Mesendoderm (in vitro differentiated cells): ENCODE data around the gene ATXN7L1.
A peak's percentile ranks its signal among the peaks of the same experiment; 100 is the strongest.

Source experiments
- DNase-seq: peaks from one replicate; pipeline ENCODE4 v3.0.0; 2013
- H2AK5ac ChIP-seq: 2 replicates; pipeline ENCODE4 v1.6.1; 2013; ENCODE audit warnings: low read length, inconsistent platforms
- H2BK120ac ChIP-seq: 2 replicates; pipeline ENCODE4 v1.6.1; 2013; ENCODE audit warnings: low read depth, mild to moderate bottlenecking, low read length, moderate library complexity, mixed read lengths
- H2BK15ac ChIP-seq: replicated peaks from 2 replicates; pipeline ENCODE4 v1.6.1; 2013; ENCODE audit warnings: low read depth, mild to moderate bottlenecking, moderate library complexity
- H2BK5ac ChIP-seq: 2 replicates; pipeline ENCODE4 v1.6.1; 2013; ENCODE audit warnings: low read length, inconsistent platforms
- H3K18ac ChIP-seq: 2 replicates; pipeline ENCODE4 v1.6.1; 2013; ENCODE audit warnings: mild to moderate bottlenecking, low read length, mixed read lengths
- H3K23ac ChIP-seq: one replicate; pipeline ENCODE4 v1.6.1; 2013; ENCODE audit warnings: low read length
- H3K27ac ChIP-seq: 2 replicates; pipeline ENCODE4 v1.5.1; 2013; ENCODE audit warnings: low read depth, mild to moderate bottlenecking, inconsistent platforms, low read length, moderate library complexity
- H3K27me3 ChIP-seq: 2 replicates; pipeline ENCODE4 v1.6.1; 2013; ENCODE audit warnings: low read length, control low read depth, mild to moderate bottlenecking, inconsistent platforms; ENCODE audit not compliant: insufficient read depth, poor library complexity
- H3K36me3 ChIP-seq: 2 replicates; pipeline ENCODE4 v1.6.1; 2013; ENCODE audit warnings: low read length, inconsistent platforms; ENCODE audit not compliant: control insufficient read depth, insufficient read depth
- H3K4ac ChIP-seq: one replicate; pipeline ENCODE4 v1.6.1; 2013; ENCODE audit warnings: low read depth, mild to moderate bottlenecking, low read length, moderate library complexity
- H3K4me1 ChIP-seq: 2 replicates; pipeline ENCODE4 v1.6.1; 2013; ENCODE audit warnings: low read depth, low read length, inconsistent platforms; ENCODE audit not compliant: control insufficient read depth
- H3K4me2 ChIP-seq: 2 replicates; pipeline ENCODE4 v1.6.1; 2013; ENCODE audit warnings: low read length
- H3K4me3 ChIP-seq: 2 replicates; pipeline ENCODE4 v1.5.1; 2013; ENCODE audit warnings: mild to moderate bottlenecking, low read length
- H3K56ac ChIP-seq: one replicate; pipeline ENCODE4 v1.6.1; 2013; ENCODE audit warnings: low read length
- H3K79me1 ChIP-seq: 2 replicates; pipeline ENCODE4 v1.6.1; 2013; ENCODE audit warnings: low read length, inconsistent platforms
- H3K79me2 ChIP-seq: 2 replicates; pipeline ENCODE4 v1.6.1; 2013; ENCODE audit warnings: mild to moderate bottlenecking, low read length; ENCODE audit not compliant: control insufficient read depth, insufficient read depth
- H3K9ac ChIP-seq: 2 replicates; pipeline ENCODE4 v1.6.1; 2013; ENCODE audit warnings: low read length, inconsistent platforms
- H4K5ac ChIP-seq: one replicate; pipeline ENCODE4 v1.6.1; 2013; ENCODE audit warnings: low read length
- H4K8ac ChIP-seq: one replicate; pipeline ENCODE4 v1.6.1; 2013; ENCODE audit warnings: low read depth, mild to moderate bottlenecking, control low read depth, low read length, moderate library complexity
- WGBS: extraction: QIAGEN DNeasy Blood & Tissue Kit; methylation state at CpG from one replicate; pipeline ENCODE4 v1.1.7; 2013; ENCODE audit warnings: low lambda C conversion rate, missing lambda C conversion rate; ENCODE audit not compliant: insufficient coverage; ENCODE audit errors: extremely low coverage; 5-methylcytosine and 5-hydroxymethylcytosine counted together

The ATXN7L1 gene

GRCh38 chr7:105788356-105788755, 88.0 kb downstream of the ATXN7L1 start:
- H3K9ac ChIP-seq, result no peak overlapping the region
- no peaks in the 10 kb centered on the region for H3K79me2 ChIP-seq
- H2AK5ac ChIP-seq, result no peak overlapping the region
- no peak overlapping the region for H3K4me3 ChIP-seq
- H3K18ac ChIP-seq, result no peak overlapping the region
- no peak overlapping the region for H3K4me2 ChIP-seq
- peaks cover 3% of the 10 kb centered on the region for H3K4me1 ChIP-seq
- no peak overlapping the region for H3K27ac ChIP-seq
- H2BK15ac ChIP-seq, result no peak overlapping the region
- no peak overlapping the region for H2BK5ac ChIP-seq
- no peak overlapping the region for H4K5ac ChIP-seq
- no peak for DNase-seq
- no CpG with 5 or more reads among the region's 15 CpGs for WGBS
- no peak overlapping the region for H4K8ac ChIP-seq
- H3K4ac ChIP-seq, result no peak overlapping the region
- H2BK120ac ChIP-seq, result no peak overlapping the region
- H3K56ac ChIP-seq, result no peak overlapping the region
- no peak overlapping the region for H3K23ac ChIP-seq
- no peaks in the 10 kb centered on the region for H3K27me3 ChIP-seq
- H3K36me3 ChIP-seq, result no peaks in the 10 kb centered on the region
- peaks cover under 1% of the 10 kb centered on the region for H3K79me1 ChIP-seq

GRCh38 chr7:105787793-105788192, 88.6 kb downstream of the ATXN7L1 start:
- Histone ChIP-seq H3K79me1 (no peaks in the 10 kb centered on the region), H2BK15ac (no peak overlapping the region), H3K27me3 (no peaks in the 10 kb centered on the region), H3K4ac (no peak overlapping the region), H3K18ac (no peak overlapping the region), H3K36me3 (no peaks in the 10 kb centered on the region), H3K4me2 (no peak overlapping the region), H2BK5ac (no peak overlapping the region), H2BK120ac (no peak overlapping the region), H3K9ac (no peak overlapping the region), H3K4me3 (no peak overlapping the region), H4K5ac (no peak overlapping the region), H4K8ac (no peak overlapping the region), H3K23ac (no peak overlapping the region), H3K79me2 (no peaks in the 10 kb centered on the region), H2AK5ac (no peak overlapping the region), H3K27ac (no peak overlapping the region), H3K4me1 (peaks cover 2% of the 10 kb centered on the region), H3K56ac (no peak overlapping the region)
- no peak for DNase-seq
- no CpG with 5 or more reads among the region's 3 CpGs for WGBS

GRCh38 chr7:105786520-105787470, 89.6 kb downstream of the ATXN7L1 start:
- Histone ChIP-seq H2BK15ac (no peak overlapping the region), H3K4ac (no peak overlapping the region), H3K4me1 (no peaks in the 10 kb centered on the region), H3K23ac (no peak overlapping the region), H3K9ac (no peak overlapping the region), H2BK120ac (no peak overlapping the region), H4K8ac (no peak overlapping the region), H3K79me1 (no peaks in the 10 kb centered on the region), H3K4me2 (no peak overlapping the region), H3K18ac (no peak overlapping the region), H3K56ac (no peak overlapping the region), H3K4me3 (no peak overlapping the region), H2BK5ac (no peak overlapping the region), H3K27me3 (no peaks in the 10 kb centered on the region), H3K79me2 (no peaks in the 10 kb centered on the region), H3K27ac (no peak overlapping the region), H4K5ac (no peak overlapping the region), H2AK5ac (no peak overlapping the region), H3K36me3 (no peaks in the 10 kb centered on the region)
- no peak for DNase-seq
- no CpG with 5 or more reads among the region's 10 CpGs for WGBS

GRCh38 chr7:105782391-105783042, 93.9 kb downstream of the ATXN7L1 start:
- H3K4me3 ChIP-seq, result no peak overlapping the region
- H3K79me1 ChIP-seq, result peaks cover 2% of the 10 kb centered on the region
- no peak overlapping the region for H4K5ac ChIP-seq
- no peak overlapping the region for H3K4me2 ChIP-seq
- no peak overlapping the region for H3K4ac ChIP-seq
- H3K79me2 ChIP-seq, result no peaks in the 10 kb centered on the region
- no peak overlapping the region for H3K23ac ChIP-seq
- H2BK15ac ChIP-seq, result no peak overlapping the region
- WGBS, result no CpG with 5 or more reads among the region's 10 CpGs
- no peak overlapping the region for H3K56ac ChIP-seq
- H2BK5ac ChIP-seq, result no peak overlapping the region
- DNase-seq, result no peak
- H2BK120ac ChIP-seq, result no peak overlapping the region
- H3K27me3 ChIP-seq, result peaks cover 2% of the 10 kb centered on the region
- H2AK5ac ChIP-seq, result no peak overlapping the region
- no peak overlapping the region for H3K18ac ChIP-seq
- H3K27ac ChIP-seq, result no peak overlapping the region
- no peaks in the 10 kb centered on the region for H3K36me3 ChIP-seq
- H3K4me1 ChIP-seq, result peaks cover 2% of the 10 kb centered on the region
- H4K8ac ChIP-seq, result no peak overlapping the region
- H3K9ac ChIP-seq, result no peak overlapping the region

- no peaks in the 10 kb centered on the region for H3K36me3 ChIP-seq
- H3K79me1 ChIP-seq, result peaks cover 2% of the 10 kb centered on the region
- H2AK5ac ChIP-seq, result no peak overlapping the region
- H3K4ac ChIP-seq, result no peak overlapping the region
- no peak overlapping the region for H2BK120ac ChIP-seq
- H3K4me1 ChIP-seq, result peaks cover 15% of the 10 kb centered on the region
- H3K27me3 ChIP-seq, result peaks cover 2% of the 10 kb centered on the region
- H2BK15ac ChIP-seq, result no peak overlapping the region
- H2BK5ac ChIP-seq, result no peak overlapping the region
- H3K4me3 ChIP-seq, result no peak overlapping the region
- no peak overlapping the region for H3K27ac ChIP-seq
- H3K18ac ChIP-seq, result no peak overlapping the region
- H3K4me2 ChIP-seq, result no peak overlapping the region
- peak; percentile 76 for DNase-seq
- H3K23ac ChIP-seq, result no peak overlapping the region
- no peaks in the 10 kb centered on the region for H3K79me2 ChIP-seq
- WGBS, result no CpG with 5 or more reads among the region's 4 CpGs
- no peak overlapping the region for H3K9ac ChIP-seq
- no peak overlapping the region for H3K56ac ChIP-seq
- no peak overlapping the region for H4K5ac ChIP-seq
- no peak overlapping the region for H4K8ac ChIP-seq
Observed at GRCh38 chr7:105779856-105780780, 96.3 kb downstream of the ATXN7L1 start.
